Caki2 (cell line): ENCODE data around the gene LCMT1. TPM values are rescaled to one million over a fixed set of nuclear protein-coding genes. Genes with fewer than 3 reads are reported as not detected.
"Not testable (repeated sequence)": the region's sequence is repeated elsewhere in the genome, so short reads cannot be mapped to it uniquely, and the experiment has no call there.

Experiments
- DNase-seq: peaks from one replicate; pipeline ENCODE4 v3.0.0-alpha.2; 2015; ENCODE audit warnings: low read depth
- in situ Hi-C: cut with HindIII; loops from 2 replicates; pipeline ENCODE4 v1.10.0; 2016; ENCODE audit warnings: low sequenced_read_pairs, low pct_unique_long_range_greater_than_20kb, mixed read lengths
- total RNA-seq: library from RNA; depleted of rRNA; stranded (reverse); fragments of >200 nt; shearing (Covaris generic); gene quantifications from 2 replicates; pipeline ENCODE4 v1.2.3, GENCODE V29; 2014; ENCODE audit warnings: low replicate concordance

Gene LCMT1
- total RNA-seq, 1 experiment from 2014 or later: 48.0 TPM

DNA sequence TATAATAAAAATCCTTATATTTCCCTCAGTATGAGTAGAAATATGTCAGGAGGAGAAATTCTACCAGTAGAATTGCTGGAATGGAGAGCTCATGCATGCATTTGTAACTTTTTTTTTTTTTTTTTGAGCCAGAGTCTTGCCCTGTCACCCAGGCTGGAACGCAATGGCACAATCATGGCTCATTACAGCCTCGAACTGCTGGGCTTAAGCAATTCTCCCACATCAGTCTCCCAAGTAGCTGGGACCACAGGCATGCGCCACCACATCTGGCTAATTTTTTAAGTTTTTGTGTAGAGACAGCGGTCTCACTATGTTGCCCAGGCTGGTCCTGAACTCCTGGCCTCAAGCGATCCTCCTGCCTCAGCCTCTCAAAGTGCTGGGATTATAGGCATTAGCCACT is 21.2 kb downstream of the LCMT1 start:
- in situ Hi-C loops, DNase-seq: not testable (repeated sequence)

- in situ Hi-C loops: no loop called here
- DNase-seq: peak; percentile 42
These were observed 22.7 kb downstream of the LCMT1 start for GRCh38 chr16:25134166-25134700.

- in situ Hi-C loops: no loop called here
- peak; percentile 56 for DNase-seq
These were observed 23.8 kb downstream of the LCMT1 start for GRCh38 chr16:25135254-25135878.

GRCh38 chr16:25138130-25138529 is 26.6 kb downstream of the LCMT1 start:
- in situ Hi-C loops: no loop called here
- no peak for DNase-seq

- peak; percentile 61 for DNase-seq
- in situ Hi-C loops: no loop called here
These were observed 28.9 kb downstream of the LCMT1 start for GRCh38 chr16:25140459-25140858.

DNA sequence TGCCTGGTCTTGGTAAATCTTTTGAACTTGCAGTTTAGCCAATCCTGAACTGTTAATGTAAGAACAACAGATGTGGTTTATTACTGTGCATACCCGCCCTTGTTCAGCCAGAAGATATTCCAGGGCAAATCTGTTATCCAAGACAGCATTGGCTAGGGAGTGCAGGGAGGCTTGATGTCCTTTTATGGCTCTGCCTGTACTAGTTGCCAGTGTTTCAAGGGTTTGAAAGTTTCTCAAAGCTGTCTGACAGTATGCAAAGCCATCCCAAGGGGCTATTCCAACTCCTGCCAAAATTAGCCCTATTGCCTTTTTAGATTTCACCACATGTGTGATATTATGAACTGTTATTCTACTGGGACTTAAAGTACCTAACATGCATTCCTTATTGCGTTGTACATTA is 30.1 kb downstream of the LCMT1 start:
- DNase-seq: no peak
- in situ Hi-C loops: no loop called here

GRCh38 chr16:25143928-25144327 is 32.4 kb downstream of the LCMT1 start:
- no peak for DNase-seq
- in situ Hi-C loops: no loop called here

DNA sequence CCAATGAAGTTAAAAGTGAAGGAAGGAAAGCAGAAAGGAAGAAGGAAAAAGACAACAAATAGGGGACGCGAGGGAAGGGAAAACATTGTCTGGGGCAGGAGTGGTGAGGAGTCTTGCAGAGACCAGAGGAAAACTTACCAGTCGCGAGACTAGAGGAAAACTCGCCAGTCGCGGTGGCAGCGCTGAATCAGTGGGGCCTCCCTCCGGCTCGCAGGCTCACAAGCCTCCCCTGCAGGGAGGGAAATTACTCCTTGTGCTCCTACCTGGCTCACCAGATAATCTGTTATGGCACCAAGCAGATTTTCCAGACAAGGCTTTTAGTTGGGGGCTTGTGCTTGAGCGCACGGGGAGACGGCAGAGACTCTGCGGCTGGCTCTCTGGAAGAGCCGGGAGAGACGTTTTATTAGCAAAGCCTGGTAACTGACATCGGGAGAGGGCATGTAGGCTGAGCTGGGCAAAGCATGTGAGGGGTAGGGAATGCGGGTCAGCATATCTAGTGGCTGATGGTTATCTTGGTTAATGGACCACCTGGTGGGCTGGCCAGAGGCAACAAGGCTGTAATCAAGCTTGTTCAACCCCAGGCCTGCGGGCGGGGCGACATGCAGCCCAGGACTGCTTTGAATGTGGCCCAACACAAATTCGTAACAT is 37.1 kb downstream of the LCMT1 start:
- in situ Hi-C loops: no loop called here
- no peak for DNase-seq

- peak; percentile 79 for DNase-seq
- in situ Hi-C loops: no loop called here
These were observed 40.5 kb downstream of the LCMT1 start for GRCh38 chr16:25151996-25152395.

- DNase-seq: peak; percentile 61
- in situ Hi-C loops: no loop called here
These were observed 44.3 kb downstream of the LCMT1 start for GRCh38 chr16:25155553-25156460.

GRCh38 chr16:25157271-25157875 is 45.8 kb downstream of the LCMT1 start:
- peak; percentile 55 for DNase-seq
- in situ Hi-C loops: no loop called here

- no peak for DNase-seq
- in situ Hi-C loops: no loop called here
These were observed 46.9 kb downstream of the LCMT1 start for GRCh38 chr16:25158401-25158800.

DNA sequence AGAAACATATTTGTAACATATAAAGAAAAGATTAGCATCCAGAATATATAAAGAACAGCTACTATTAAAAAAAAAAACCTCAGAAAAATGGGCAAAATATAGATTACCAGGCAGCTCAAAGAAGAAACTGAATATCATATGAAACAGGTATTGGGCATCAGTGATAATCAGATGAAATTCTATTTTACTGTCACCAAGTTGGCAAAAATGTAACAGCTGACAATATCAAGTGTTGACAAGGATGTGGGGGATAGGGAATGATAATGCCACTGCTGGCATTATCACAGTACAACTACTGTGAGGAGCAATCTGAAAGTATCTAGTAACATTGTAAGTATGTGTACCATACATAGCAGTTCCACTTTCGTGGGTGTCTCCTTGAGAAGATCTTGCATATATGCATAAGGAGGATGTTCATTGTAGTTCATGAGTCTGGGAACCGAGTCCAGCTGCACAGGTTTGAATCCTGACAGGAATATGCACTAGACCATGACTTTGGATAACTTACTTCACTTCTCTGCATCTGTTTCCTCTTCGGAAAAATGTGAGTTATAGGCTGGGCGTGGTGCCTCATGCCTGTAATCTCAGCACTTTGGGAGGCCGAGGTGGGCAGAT is 50.3 kb downstream of the LCMT1 start:
- DNase-seq: no peak
- in situ Hi-C loops: no loop called here

DNA sequence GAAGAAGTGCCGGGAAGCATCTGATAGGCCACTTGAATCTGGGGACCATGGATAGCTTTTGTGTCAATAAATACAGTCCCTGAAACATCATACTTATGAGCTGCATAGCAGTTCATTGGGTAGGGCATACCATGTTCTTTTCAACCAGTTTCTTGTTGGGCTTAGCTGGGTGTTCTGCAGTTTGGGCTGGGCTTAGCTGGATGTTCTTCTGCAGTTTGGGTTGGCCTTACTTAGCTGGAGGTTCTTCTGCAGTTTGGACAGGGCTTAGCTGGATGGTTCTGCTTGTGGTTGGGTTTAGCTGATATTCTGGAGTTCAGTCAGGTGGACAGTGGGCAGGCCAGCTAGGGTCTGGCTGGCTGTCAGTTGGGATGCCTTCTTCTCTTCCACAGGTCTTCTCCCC is 52.1 kb downstream of the LCMT1 start:
- in situ Hi-C loops: no loop called here
- DNase-seq: no peak

- no peak for DNase-seq
- in situ Hi-C loops: no loop called here
These were observed 53.7 kb downstream of the LCMT1 start for GRCh38 chr16:25165284-25165683.

DNA sequence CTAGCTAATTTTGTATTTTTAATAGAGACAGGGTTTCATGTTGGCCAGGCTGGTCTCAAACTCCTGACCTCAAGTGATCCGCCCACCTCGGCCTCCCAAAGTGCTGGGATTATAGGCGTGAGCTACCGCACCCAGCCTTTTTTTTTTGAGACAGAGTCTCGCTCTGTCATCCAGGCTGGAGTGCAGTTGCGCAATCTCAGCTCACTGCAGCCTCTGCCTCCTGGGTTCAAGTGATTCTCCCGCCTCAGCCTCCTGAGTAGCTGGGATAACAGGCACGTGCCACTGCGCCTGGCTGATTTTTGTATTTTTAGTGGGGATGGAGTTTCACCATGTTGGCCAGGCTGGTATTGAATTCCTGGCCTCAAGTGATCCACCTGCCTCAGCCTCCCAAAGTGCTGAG is 56.4 kb downstream of the LCMT1 start:
- DNase-seq, in situ Hi-C loops: not testable (repeated sequence)

- in situ Hi-C loops: no loop called here
These were observed 59.8 kb downstream of the LCMT1 start for GRCh38 chr16:25171390-25171789.

DNA sequence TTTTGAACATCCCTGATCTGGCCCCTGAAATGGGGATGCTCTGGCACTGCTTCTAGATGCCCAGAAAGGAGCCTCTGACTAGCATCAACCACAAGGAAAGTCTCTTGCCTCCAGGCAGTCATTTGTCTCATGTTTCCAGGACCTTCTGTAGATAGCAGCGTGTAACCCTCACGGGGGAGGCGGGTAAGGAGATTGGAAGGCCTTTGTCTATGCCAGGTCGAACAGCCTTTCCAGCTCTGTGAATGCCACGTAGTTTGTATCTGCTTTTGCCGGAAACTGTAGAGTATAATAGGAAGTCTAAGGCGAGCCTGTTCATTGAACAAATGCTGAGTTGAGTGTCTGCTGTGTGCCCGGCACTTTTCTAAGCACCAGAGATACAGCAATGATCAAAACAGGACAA is 61.3 kb downstream of the LCMT1 start:
- in situ Hi-C loops: no loop called here
- no peak for DNase-seq

More at GRCh38 chr16:25171390-25171789, 59.8 kb downstream of the LCMT1 start:
- no peak for DNase-seq
